MG63 (cell line): ENCODE results near the gene RNF10. TPM values are rescaled to one million over a fixed set of nuclear protein-coding genes. Genes with fewer than 3 reads are reported as not detected.
"Not testable (repeated sequence)": the region's sequence is repeated elsewhere in the genome, so short reads cannot be mapped to it uniquely, and the experiment has no call there.

Experiments used
- DNase-seq: peaks from one replicate; pipeline ENCODE4 v3.0.0-alpha.2; 2020
- H3K27me3 ChIP-seq: fragments of 250-450 bp; sonication (Bioruptor Pico); 2 replicates; pipeline ENCODE4 v1.5.1; 2020; ENCODE audit warnings: mild to moderate bottlenecking, moderate library complexity
- H3K36me3 ChIP-seq: fragments of 250-450 bp; sonication (Bioruptor Pico); 2 replicates; pipeline ENCODE4 v1.5.1; 2020; ENCODE audit warnings: mild to moderate bottlenecking, moderate library complexity
- H3K4me3 ChIP-seq: fragments of 250-450 bp; sonication (Bioruptor Pico); 2 replicates; pipeline ENCODE4 v1.5.1; 2020; ENCODE audit warnings: mild to moderate bottlenecking, moderate library complexity
- H3K9me3 ChIP-seq: fragments of 250-450 bp; sonication (Bioruptor Pico); 2 replicates; pipeline ENCODE4 v1.5.1; 2020; ENCODE audit warnings: mild to moderate bottlenecking, moderate library complexity
- total RNA-seq: library from RNA; depleted of rRNA; stranded (reverse); fragments of >200 nt; shearing (Covaris generic); gene quantifications from 2 replicates; pipeline ENCODE4 v1.2.3, GENCODE V29; 2014; ENCODE audit warnings: low replicate concordance

The RNF10 gene
- total RNA-seq, 1 experiment from 2014 or later: 64.1 TPM

DNA sequence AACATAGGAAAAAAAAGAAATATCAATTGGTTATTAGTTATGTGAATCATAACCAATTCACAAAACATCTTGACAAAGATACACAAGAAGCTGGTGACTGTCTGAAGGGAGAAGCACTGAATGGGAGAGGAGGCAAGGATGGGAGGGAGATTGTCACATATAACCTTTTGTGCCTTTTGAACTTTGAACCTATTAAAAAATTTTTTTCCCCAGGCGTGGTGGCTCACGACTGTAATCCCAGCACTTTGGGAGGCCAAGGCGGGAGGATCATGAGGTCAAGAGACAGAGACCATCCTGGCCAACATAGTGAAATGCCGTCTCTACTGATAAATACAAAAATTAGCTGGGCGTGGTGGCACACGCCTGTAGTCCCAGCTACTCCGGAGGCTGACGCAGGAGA lies 25.6 kb upstream of the RNF10 start:
- Histone ChIP-seq H3K9me3 (no peaks in the 10 kb centered on the region), H3K36me3 (peaks cover 20% of the 10 kb centered on the region), H3K4me3 (no peak overlapping the region), H3K27me3 (no peaks in the 10 kb centered on the region)
- DNase-seq: no peak

DNA sequence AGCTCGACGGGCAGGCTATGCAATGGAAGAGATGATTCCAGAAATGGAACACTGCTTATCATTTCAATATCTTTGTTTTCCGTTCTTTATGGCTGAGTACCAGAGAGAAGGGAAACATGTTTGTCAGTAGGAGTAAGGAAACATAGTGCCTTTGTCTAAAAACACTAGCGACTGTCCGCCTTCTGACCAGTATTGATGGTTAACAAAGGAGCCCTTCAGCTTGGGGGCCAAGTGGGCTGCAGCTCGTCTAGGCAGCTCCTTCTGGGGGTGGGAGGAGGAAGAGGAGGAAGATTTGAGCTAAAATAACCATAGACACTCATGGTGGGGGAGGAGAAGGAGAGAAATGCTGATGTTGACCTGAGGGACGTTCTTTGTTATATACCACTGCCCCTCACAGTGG lies 20.2 kb upstream of the RNF10 start:
- no peak overlapping the region for H3K4me3 ChIP-seq
- H3K36me3 ChIP-seq: peaks cover 14% of the 10 kb centered on the region
- no peaks in the 10 kb centered on the region for H3K9me3 ChIP-seq
- H3K27me3 ChIP-seq: no peaks in the 10 kb centered on the region
- DNase-seq: no peak

DNA sequence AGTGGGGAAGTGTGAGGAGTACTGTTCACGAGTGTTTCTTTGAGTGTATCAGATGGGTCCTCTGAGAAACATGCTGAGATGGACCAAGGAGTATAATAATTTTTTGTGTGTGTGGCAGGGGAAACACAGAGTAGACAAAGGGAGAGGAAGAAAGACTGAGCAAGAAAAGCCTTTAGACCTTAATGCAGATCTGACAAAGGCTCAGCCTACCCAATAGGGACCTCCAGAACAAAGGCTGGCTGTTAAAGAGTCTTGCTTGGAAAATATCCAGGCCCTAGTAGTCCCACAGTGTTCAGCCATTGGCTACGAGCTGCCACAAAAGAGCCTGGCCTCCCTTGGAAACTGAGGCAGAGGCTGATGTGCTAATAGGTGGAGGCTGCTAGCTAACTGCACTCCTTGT lies 18.7 kb upstream of the RNF10 start:
- H3K9me3 ChIP-seq: no peaks in the 10 kb centered on the region
- H3K27me3 ChIP-seq: no peaks in the 10 kb centered on the region
- H3K4me3 ChIP-seq: no peak overlapping the region
- peaks cover 11% of the 10 kb centered on the region for H3K36me3 ChIP-seq
- no peak for DNase-seq

DNA sequence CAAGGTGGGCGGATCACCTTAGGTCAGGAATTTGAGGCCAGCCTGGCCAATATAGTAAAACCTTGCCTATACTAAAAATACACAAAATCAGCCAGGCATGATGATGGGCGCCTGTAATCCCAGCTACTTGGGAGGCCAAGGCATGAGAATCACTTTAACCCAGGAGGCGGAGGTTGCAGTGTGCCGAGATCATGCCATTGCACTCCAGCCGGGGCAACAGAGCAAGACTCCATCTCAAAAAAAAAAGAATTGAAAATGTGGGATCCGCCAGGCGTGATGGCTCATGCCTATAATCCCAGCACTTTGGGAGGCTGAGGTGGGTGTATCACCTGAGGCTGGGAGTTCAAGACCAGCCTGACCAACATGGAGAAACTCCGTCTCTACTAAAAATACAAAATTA lies 14.8 kb upstream of the RNF10 start:
- not testable (repeated sequence) for H3K9me3 ChIP-seq, H3K27me3 ChIP-seq, H3K4me3 ChIP-seq, DNase-seq
- H3K36me3 ChIP-seq: peaks cover 14% of the 10 kb centered on the region

DNA sequence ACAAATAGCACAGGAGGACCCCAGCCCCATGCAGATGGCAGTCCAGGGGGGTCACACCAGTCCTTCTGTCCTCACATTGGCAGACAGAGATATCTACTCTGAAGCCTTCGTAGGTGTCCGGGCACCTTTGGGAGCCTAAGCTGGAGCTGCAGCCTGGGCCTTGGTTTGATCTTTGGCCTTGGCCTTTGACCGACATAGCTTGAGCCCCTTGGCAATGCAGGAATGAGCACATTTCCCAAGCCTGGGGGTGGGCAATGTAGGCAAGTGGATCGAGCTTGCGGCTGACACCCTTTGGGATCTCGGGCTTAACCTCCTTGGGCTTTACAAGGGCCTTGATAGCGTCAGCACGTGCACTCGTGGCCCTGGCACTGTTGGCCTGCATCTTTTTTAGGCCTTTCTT lies 11.6 kb upstream of the RNF10 start:
- Histone ChIP-seq H3K4me3 (no peak overlapping the region), H3K27me3 (no peaks in the 10 kb centered on the region), H3K36me3 (peaks cover 7% of the 10 kb centered on the region; the same call in 1 of the 2 replicates), H3K9me3 (no peaks in the 10 kb centered on the region)
- DNase-seq: no peak

DNA sequence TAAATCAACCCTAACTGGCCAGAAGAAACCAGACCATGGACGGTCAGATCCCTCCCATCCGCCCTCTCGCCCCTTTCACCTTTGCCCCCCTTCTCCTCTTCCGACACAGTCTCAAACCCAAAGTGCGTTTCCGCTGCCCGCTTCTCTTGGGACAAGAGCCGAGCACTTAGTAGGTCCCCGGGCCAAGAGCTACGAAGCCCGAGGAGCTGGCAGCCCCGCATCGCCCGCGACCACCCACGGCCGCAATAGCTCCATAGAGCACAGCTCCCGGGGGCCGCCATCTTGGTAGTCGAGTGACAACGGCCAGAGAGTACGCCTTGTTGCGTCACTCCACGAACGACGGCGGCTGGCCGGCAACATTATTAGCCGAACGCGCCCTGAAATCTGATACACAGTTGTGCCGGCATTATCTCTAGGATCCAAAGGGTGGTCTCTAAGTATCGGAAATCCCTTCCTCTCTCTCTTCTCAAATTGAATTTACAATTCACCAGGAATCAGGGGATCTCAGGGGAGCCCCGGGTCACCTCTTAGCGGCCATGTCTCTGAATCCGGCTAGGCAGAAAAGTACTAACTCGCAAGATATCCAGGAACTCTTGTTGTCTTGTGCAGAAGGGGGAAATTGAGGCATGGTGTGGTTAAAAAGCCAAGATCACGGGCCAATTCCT lies 5.2 kb upstream of the RNF10 start, which contains the start of gene COQ5:
Gene COQ5, minus strand, starts transcription at position 298 of the 665 bp plus-strand sequence. Its CDS starts 17 bp downstream, at position 281.
- DNase-seq: peak; percentile 84
- no peaks in the 10 kb centered on the region for H3K27me3 ChIP-seq
- peaks cover 5% of the 10 kb centered on the region; the same call in 1 of the 2 replicates for H3K36me3 ChIP-seq
- H3K4me3 ChIP-seq: peak within 1 kb of the TSS; percentile 91
- H3K9me3 ChIP-seq: no peaks in the 10 kb centered on the region

DNA sequence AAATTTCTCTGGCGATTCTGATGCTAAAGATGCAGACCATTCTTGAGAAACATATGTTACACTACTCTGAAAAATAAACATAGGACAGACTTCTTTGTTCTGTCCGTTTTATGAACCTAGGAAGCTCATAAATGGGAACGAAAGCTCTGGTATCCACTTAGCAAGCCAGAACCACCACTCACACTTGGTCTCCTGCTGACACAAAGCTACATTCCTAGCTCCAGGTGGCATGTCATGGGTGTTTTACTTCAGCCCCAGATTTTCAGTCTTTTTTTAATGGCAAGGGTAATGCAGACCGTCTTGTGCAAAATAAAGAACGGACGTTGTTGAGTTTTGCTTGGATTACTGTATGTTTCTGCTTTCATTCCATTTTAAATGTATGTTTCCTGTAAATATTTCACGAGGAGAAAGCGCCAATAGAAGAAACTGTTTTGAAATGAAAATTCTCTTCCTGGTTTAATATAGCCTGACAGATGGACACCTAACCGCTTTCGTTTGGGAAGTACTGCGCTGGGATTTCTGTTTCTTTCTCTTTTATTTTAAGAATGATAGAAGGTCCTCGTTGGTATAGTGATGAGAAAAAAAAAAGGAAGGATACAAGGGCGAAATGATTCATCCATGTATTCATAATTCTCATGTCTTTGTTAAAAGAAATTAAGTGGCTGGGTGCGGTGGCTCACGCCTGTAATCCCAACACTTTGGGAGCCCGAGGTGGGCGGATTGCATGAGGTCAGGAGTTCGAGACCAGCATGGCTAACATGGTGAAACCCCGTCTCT lies 4.3 kb upstream of the RNF10 start:
- no peaks in the 10 kb centered on the region for H3K9me3 ChIP-seq
- peaks cover 5% of the 10 kb centered on the region; the same call in 1 of the 2 replicates for H3K36me3 ChIP-seq
- no peaks in the 10 kb centered on the region for H3K27me3 ChIP-seq
- peak; percentile 14 for DNase-seq
- peak overlapping the region; percentile 91 for H3K4me3 ChIP-seq

DNA sequence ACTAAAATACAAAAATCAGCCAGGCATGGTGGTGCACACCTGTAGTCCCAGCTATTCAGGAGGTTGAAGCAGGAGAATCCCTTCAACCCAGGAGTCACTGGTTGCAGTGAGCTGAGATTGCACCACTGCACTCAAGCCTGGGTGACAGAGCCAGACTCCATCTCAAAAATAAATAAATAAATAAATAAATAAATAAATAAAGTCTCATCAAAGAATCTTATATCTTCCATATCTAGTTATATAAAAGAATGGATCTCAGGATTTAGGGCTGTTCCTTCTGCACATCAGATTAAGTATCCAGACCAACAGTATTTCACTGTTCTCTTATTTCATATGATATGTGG lies 3.8 kb upstream of the RNF10 start:
- not testable (repeated sequence) for H3K36me3 ChIP-seq, H3K4me3 ChIP-seq, DNase-seq, H3K9me3 ChIP-seq, H3K27me3 ChIP-seq

DNA sequence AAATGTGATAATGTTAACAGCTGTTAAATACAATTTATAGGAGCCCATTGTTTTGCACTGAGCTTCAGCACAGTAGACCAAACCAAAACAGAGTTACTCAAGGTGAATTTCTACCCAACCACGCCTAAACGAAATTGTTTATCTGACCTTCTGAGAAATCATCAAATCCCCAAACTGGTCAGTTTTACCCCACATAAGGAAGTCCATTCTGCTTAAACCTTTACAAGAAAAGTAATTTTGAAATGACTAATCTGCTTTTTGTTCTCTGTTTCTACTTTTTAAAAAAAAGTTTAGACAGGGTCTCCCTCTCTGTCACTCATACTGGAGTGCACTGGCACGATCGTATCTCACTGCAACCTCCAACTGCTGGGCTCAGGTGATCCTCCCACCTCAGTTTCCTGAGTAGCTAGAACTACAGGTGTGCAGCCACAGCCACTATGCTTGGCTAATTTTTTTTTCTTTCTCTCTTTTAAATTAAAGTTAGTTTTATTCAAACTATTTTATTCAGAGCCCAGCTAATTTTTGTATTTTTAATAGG lies 1.4 kb upstream of the RNF10 start:
- no peak for DNase-seq
- Histone ChIP-seq H3K27me3 (no peaks in the 10 kb centered on the region), H3K36me3 (peaks cover 25% of the 10 kb centered on the region), H3K4me3 (no peak overlapping the region), H3K9me3 (no peaks in the 10 kb centered on the region)

DNA sequence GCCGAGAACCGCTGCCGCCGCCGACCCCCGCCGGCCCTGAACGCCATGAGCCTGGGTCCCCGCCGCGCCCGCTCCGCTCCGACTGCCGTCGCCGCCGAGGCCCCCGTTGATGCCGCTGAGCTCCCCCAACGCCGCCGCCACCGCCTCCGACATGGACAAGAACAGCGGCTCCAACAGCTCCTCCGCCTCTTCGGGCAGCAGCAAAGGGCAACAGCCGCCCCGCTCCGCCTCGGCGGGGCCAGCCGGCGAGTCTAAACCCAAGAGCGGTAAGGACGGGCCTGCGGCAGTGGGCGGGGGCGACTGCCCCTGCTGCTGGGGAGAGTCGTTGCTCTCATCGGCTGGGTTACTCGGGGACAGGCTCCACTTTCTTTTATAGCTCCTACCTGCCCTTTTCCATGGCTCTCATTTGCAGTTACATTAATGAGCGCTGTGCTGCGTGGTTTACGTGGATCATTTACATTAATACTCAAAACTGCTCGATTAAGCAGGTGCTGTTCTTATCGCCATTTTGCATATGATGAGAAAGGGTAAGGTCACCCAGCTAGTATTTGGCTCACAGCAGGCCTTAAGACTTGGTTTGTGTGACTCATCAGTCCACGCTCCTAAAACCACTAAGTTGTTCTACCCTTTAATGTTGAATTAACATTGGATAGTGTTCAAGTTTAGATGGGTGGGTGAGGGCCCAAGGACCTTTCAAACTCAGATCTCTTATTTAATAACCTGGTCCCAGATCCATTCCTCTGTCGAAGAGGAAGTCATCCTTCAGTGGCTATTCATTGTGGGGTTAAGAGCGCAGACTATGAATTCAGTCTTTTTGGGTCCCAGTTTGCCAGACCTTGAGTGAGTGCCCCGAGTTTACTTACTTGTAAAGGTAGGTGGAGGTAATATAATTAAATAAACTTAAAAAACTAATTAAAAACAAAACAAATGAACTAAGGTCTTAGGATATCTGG lies 823 bp downstream of the RNF10 start:
- peak overlapping the region; percentile 83 for H3K4me3 ChIP-seq
- DNase-seq: peak; percentile 62
- H3K36me3 ChIP-seq: peaks cover 31% of the 10 kb centered on the region
- H3K27me3 ChIP-seq: no peaks in the 10 kb centered on the region
- no peaks in the 10 kb centered on the region for H3K9me3 ChIP-seq

DNA sequence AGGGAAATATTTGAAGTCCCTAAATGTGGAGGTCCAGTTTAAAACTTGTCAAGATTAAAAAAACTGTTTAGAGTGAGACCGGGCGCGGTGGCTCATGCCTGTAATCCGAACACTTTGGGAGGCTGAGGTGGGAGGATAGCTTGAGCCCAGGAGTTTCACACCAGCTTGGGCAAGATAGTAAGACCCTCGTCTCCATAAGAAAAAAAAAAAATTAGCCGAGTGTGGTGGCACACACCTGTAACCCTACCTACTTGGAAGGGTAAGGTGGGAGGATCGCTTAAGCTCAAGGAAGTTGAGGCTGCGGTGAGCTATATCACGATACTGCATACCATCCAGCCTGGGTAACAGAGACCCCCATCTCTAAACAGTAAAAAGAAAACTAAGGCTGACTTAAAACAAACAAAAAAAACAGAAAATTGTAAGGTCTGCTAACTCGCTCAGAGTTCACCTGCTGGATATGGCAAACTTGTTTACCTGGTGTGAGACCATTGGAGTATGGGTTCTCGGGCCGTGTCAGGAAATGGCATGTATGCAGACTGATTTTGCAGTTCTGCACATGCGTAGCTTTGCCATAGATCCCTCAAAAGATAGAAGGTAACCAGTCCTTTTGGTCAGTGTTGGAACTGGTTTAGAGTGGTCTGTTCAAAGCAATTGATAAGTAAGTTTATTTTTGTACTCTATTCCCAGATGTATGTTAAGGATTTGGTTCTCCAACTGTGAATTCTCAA lies 2.1 kb downstream of the RNF10 start:
- H3K4me3 ChIP-seq: peak overlapping the region; percentile 83
- H3K27me3 ChIP-seq: no peaks in the 10 kb centered on the region
- no peak for DNase-seq
- peaks cover 36% of the 10 kb centered on the region for H3K36me3 ChIP-seq
- H3K9me3 ChIP-seq: no peaks in the 10 kb centered on the region

DNA sequence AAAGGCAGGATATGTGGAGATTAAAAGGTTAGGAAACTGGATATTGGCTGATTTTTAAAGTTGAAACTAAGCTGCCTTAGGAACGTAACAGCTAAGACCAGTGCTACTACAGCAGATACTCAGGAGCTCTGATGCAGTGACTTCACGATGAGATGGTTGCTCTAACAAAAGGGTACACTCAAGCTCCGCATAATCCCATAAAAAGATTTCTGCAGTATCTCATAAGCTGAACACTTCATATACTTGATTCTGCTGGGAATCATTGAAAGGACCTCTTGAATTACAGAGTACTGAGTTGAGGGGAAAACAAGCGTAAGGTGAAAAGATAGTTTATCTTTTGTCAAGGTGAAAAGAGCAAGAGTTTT lies 3.7 kb downstream of the RNF10 start:
- Histone ChIP-seq H3K4me3 (no peak overlapping the region), H3K36me3 (peaks cover 45% of the 10 kb centered on the region)
- no peak for DNase-seq

DNA sequence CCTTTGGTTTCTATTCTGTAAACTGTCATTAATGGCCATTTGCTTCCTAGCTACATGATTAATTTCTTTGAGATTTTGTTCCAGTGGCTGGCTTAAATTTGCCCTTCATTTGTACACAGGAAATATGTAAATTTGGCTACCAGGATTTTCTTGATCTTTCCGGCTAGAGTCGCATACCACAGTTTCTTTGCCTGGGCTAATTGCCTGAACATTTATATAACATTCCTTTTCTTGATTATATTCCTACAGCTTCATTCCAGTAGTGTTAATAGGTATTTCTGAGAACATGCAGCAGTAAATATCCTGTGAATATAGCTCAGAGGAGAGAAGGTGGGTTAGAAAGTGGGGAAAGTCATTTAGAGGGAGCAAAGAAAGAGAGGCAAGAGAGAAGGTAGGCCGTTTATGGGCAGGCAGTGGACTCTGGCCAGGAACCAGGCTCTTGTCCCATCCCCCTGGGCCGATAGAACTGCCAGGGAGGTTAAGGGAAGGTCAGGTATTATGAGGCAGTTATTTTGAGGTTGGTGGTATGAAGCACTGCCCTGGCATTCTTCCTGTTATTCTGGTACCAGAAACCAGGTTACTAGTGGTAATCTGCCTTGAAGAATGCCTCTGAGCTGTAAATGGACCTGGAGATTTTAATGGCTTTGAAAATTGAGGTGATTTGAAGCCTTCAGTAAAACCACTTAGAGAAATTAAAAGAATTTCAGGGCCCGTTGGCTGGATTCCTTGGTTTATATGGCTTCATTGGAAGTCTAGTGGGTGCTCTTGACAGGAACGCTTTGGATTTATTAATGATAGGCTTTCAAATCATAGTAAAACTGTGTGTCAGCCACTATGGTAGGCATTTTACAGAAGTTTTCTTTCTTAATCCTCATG lies 4.4 kb downstream of the RNF10 start:
- no peak overlapping the region for H3K4me3 ChIP-seq
- DNase-seq: peak; percentile 72
- peaks cover 51% of the 10 kb centered on the region for H3K36me3 ChIP-seq
- no peaks in the 10 kb centered on the region for H3K27me3 ChIP-seq
- H3K9me3 ChIP-seq: no peaks in the 10 kb centered on the region

More for the DNA sequence above, 3.7 kb downstream of the RNF10 start:
- no peaks in the 10 kb centered on the region for H3K9me3 ChIP-seq
- H3K27me3 ChIP-seq: no peaks in the 10 kb centered on the region

DNA sequence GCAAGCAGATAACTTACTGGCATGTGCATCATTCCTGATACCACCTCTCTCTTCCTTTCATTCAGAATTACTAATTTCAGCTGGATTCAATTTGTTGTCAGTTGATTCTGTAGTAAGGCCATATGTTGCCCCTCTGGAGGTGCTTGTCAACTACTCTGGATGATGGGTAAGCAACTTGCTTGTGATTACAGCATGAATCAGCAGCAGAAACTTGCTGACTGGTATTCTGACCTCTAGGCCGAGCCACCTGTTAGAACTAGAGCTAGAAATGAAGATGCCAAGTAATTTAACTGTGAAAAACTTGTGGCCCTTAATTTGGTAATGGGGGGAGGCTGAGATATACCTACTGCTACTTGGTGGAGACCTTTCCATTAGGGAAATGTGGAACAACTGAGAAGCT lies 5.1 kb downstream of the RNF10 start:
- H3K27me3 ChIP-seq: no peaks in the 10 kb centered on the region
- H3K9me3 ChIP-seq: no peaks in the 10 kb centered on the region
- peaks cover 53% of the 10 kb centered on the region for H3K36me3 ChIP-seq
- no peak overlapping the region for H3K4me3 ChIP-seq
- peak; percentile 45 for DNase-seq

DNA sequence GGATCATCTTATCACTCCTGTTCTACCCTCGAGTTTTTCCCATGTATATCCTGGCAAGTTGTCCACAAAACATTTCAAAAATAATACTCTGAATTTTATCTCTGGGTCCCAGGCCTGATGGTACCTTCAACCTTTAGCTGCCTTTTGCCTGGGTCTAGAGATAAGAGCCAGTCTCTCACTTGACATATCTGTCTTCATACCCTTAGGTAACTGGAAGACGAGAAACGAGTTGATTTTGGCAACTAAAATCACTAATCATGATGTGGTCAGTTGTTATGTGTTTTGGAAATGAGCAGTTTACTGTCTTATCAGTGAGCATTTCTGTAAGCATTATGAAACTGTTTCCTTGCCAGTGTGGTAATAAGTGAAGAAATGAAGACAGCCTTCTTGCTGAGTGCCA lies 6.3 kb downstream of the RNF10 start:
- Histone ChIP-seq H3K36me3 (peaks cover 54% of the 10 kb centered on the region), H3K27me3 (no peaks in the 10 kb centered on the region), H3K9me3 (no peaks in the 10 kb centered on the region), H3K4me3 (no peak overlapping the region)
- DNase-seq: no peak
